ENCODE results near the gene HCRTR1.

Gene HCRTR1

DNA sequence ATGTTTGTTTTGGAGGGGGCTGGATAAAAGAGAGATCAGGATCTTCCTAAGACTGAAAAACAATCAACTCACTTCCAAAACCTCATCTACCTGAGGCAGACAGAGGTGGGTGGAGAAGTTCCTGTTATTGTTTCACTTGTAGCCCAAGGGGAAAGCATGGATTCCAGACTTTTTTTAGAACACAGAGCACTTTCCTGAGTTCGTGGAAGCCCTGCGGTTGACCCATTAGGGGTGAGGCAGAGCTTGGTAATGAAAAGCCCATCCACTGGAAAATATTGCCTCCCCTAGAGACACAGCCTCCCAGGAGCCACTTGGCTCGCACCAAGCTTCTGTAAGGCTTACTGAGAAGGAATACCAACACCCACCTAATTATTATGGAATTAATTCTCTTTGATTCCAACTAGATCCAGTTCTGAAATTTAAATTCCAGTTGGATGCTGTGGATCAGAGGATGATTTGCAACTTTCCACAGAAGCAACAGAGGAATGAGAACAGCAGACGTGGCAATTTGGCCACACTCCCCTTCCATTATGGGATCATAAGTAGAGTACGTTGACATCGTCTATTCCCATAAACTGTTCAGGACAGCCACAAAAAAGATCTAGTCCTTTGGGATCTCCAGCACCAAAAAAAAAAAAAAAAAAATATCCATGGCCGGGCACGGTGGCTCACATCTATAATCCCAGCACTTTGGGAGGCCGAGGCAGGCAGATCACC, 31.3 kb downstream of the HCRTR1 start:
- no peaks in the 10 kb centered on the region for H3K36me3 ChIP-seq (ENCODE audit: insufficient read depth, low read length)
- peaks cover 3% of the 10 kb centered on the region for H3K27me3 ChIP-seq (ENCODE audit: insufficient read depth, low read length)
- no peak overlapping the region for H3K4me3 ChIP-seq (ENCODE audit: low read length)
- no peak overlapping the region for H2AFZ ChIP-seq (ENCODE audit: low read depth, low read length)
- peaks cover 7% of the 10 kb centered on the region for H3K4me1 ChIP-seq (ENCODE audit: insufficient read depth, low read length)
- no peaks in the 10 kb centered on the region for H3K9me3 ChIP-seq (ENCODE audit: low read length)

GRCh38 chr1:31650161-31651088, 32.9 kb downstream of the HCRTR1 start:
- no peaks in the 10 kb centered on the region for H3K9me3 ChIP-seq (ENCODE audit: low read length)
- H3K4me3 ChIP-seq (ENCODE audit: low read length), result no peak overlapping the region
- H2AFZ ChIP-seq (ENCODE audit: low read depth, low read length), result no peak overlapping the region
- H3K27me3 ChIP-seq (ENCODE audit: insufficient read depth, low read length), result peaks cover 3% of the 10 kb centered on the region
- peaks cover 2% of the 10 kb centered on the region for H3K4me1 ChIP-seq (ENCODE audit: insufficient read depth, low read length)
- H3K36me3 ChIP-seq (ENCODE audit: insufficient read depth, low read length), result no peaks in the 10 kb centered on the region

DNA sequence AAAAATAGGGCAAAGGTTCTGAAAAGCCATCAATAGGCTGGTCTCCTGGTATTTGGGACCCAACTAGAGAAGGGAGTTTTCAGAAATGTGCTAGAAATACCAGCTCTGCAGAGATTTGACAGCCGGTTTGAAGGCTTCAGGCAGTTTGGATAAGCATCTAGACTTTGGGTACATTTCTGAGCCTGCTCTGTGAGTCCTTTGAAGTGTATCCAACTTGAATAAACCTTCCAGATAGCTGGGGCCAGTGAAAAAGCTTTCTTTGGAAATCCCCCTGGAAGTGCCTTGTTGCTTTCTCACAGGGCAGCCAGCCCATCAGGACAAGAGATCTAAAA, 33.6 kb downstream of the HCRTR1 start:
- H2AFZ ChIP-seq (ENCODE audit: low read depth, low read length), result no peak overlapping the region
- no peaks in the 10 kb centered on the region for H3K9me3 ChIP-seq (ENCODE audit: low read length)
- H3K27me3 ChIP-seq (ENCODE audit: insufficient read depth, low read length), result peaks cover 3% of the 10 kb centered on the region
- no peak overlapping the region for H3K4me3 ChIP-seq (ENCODE audit: low read length)
- H3K36me3 ChIP-seq (ENCODE audit: insufficient read depth, low read length), result no peaks in the 10 kb centered on the region
- H3K4me1 ChIP-seq (ENCODE audit: insufficient read depth, low read length), result no peaks in the 10 kb centered on the region

DNA sequence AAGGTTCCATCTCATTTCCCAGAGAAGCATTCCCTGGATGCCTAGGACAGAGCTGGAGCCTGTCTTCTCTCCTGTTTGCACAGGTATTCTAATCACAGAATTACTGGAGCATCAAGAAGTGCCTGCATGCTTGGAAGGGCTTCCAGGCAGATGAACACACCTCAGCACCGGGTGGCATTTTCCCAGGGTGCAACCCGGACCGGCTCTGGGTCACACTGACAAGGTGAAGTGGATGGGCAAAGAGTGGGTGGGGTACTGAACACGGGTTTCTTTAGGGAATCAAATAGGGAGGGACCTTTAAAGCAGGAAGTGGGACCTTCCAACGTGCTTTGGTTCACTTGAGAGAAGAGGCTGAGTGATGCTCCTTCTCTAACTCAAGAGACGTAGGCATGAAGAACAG, 34.3 kb downstream of the HCRTR1 start:
- peaks cover 8% of the 10 kb centered on the region for H3K27me3 ChIP-seq (ENCODE audit: insufficient read depth, low read length)
- H2AFZ ChIP-seq (ENCODE audit: low read depth, low read length), result no peak overlapping the region
- H3K36me3 ChIP-seq (ENCODE audit: insufficient read depth, low read length), result no peaks in the 10 kb centered on the region
- H3K9me3 ChIP-seq (ENCODE audit: low read length), result no peaks in the 10 kb centered on the region
- H3K4me1 ChIP-seq (ENCODE audit: insufficient read depth, low read length), result no peaks in the 10 kb centered on the region
- no peak overlapping the region for H3K4me3 ChIP-seq (ENCODE audit: low read length)

DNA sequence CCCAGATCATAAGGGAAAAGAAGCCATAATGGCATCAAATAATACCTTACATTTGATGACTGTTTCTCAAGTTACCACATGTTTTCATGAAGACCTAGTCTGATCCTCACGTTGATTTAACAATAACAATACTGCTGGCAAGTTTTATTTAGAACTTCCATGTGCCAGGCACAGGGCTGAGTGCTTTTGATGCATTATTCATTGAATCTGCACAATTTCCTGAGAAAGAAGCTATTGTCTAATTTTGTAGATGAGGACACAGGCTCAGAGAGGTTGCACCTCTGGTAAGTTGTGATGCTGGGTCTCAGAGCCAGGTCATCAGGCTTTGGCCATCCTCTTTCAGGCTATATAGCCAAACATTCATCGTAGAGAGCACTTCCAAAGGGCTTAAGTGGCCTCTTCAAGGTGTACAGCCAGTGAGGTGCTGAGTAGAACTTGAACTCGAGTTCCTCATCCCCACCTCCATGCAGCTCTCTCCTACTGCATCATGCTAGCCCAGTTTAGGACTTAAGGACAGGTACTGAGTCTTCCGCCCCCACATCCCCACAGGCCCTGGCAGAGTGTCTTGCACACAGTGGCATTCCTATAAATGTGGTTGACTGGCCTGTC, 35.5 kb downstream of the HCRTR1 start:
- H3K9me3 ChIP-seq (ENCODE audit: low read length), result no peaks in the 10 kb centered on the region
- H3K36me3 ChIP-seq (ENCODE audit: insufficient read depth, low read length), result no peaks in the 10 kb centered on the region
- H2AFZ ChIP-seq (ENCODE audit: low read depth, low read length), result no peak overlapping the region
- H3K4me1 ChIP-seq (ENCODE audit: insufficient read depth, low read length), result no peaks in the 10 kb centered on the region
- no peak overlapping the region for H3K4me3 ChIP-seq (ENCODE audit: low read length)
- peaks cover 11% of the 10 kb centered on the region for H3K27me3 ChIP-seq (ENCODE audit: insufficient read depth, low read length)

DNA sequence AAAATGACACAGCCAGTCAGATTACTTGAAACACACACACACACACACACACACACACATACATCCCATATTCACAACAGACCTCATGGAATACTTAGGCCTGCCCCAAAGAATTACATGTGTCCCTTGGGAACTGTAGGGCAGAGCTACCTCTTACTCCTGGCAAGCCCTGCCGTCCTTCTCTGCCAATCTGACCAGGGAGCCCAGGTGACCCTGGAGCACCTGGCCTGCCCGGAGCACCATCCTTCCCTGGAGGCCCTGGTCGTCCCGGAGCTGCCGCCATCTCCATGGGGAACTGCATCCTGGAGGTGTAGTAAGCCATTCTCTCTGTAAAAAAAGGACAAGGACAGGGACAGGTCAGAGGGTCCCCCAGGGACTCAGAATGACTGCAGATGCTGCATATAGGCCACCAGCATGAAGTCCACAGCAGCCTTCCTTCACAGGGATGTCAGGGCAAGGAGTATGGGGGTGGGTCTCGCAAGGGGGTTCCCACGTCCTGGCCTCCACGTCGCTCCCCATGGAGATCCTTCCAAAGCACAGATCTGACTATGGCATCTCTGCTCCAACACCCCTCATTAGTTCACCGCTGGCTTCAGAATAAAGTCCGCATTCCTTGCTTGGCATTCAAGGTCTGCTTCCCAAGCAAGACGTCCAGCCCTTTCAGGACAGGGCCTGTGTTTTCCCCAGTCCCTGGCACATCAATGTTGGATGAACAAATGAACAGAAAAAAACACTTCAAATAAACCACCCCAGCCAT, 36.4 kb downstream of the HCRTR1 start:
- peaks cover 11% of the 10 kb centered on the region for H3K27me3 ChIP-seq (ENCODE audit: insufficient read depth, low read length)
- H3K4me3 ChIP-seq (ENCODE audit: low read length), result no peak overlapping the region
- no peak overlapping the region for H2AFZ ChIP-seq (ENCODE audit: low read depth, low read length)

GRCh38 chr1:31654474-31654776, 36.9 kb downstream of the HCRTR1 start:
- H3K36me3 ChIP-seq (ENCODE audit: insufficient read depth, low read length), result no peaks in the 10 kb centered on the region
- no peak overlapping the region for H2AFZ ChIP-seq (ENCODE audit: low read depth, low read length)
- H3K9me3 ChIP-seq (ENCODE audit: low read length), result no peaks in the 10 kb centered on the region
- H3K4me1 ChIP-seq (ENCODE audit: insufficient read depth, low read length), result no peaks in the 10 kb centered on the region
- peaks cover 11% of the 10 kb centered on the region for H3K27me3 ChIP-seq (ENCODE audit: insufficient read depth, low read length)
- H3K4me3 ChIP-seq (ENCODE audit: low read length), result no peak overlapping the region

More for the DNA sequence above, 36.4 kb downstream of the HCRTR1 start:
- Histone ChIP-seq H3K4me1 (ENCODE audit: insufficient read depth, low read length) (no peaks in the 10 kb centered on the region), H3K9me3 (ENCODE audit: low read length) (no peaks in the 10 kb centered on the region), H3K36me3 (ENCODE audit: insufficient read depth, low read length) (no peaks in the 10 kb centered on the region)

DNA sequence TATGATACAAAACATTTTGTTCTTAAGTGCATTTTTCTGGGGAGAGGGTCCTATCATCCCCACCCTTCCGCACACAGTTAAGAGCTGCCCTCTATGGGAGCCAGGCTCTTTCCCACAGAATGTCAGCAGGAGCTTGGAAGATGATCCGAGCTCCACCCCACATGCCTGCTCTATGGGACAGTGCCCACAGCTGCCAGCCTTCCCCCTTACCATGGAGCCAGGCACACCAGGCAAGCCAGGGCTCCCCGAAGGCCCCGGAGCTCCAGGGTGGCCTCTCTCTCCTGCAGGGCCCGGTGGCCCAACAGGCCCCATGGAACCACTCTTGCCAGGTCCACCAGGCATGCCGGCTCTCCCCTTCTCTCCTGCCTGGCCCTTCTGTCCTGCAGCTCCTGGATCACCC, 37.6 kb downstream of the HCRTR1 start:
- Histone ChIP-seq H2AFZ (ENCODE audit: low read depth, low read length) (no peak overlapping the region), H3K36me3 (ENCODE audit: insufficient read depth, low read length) (no peaks in the 10 kb centered on the region), H3K4me1 (ENCODE audit: insufficient read depth, low read length) (no peaks in the 10 kb centered on the region), H3K4me3 (ENCODE audit: low read length) (no peak overlapping the region), H3K27me3 (ENCODE audit: insufficient read depth, low read length) (peaks cover 11% of the 10 kb centered on the region), H3K9me3 (ENCODE audit: low read length) (no peaks in the 10 kb centered on the region)

GRCh38 chr1:31655756-31656155, 38.3 kb downstream of the HCRTR1 start:
- H3K27me3 ChIP-seq (ENCODE audit: insufficient read depth, low read length), result peaks cover 11% of the 10 kb centered on the region

GRCh38 chr1:31657020-31657804, 39.7 kb downstream of the HCRTR1 start:
- H3K9me3 ChIP-seq (ENCODE audit: low read length), result no peaks in the 10 kb centered on the region
- no peaks in the 10 kb centered on the region for H3K36me3 ChIP-seq (ENCODE audit: insufficient read depth, low read length)
- H3K4me3 ChIP-seq (ENCODE audit: low read length), result no peak overlapping the region
- peaks cover 18% of the 10 kb centered on the region for H3K27me3 ChIP-seq (ENCODE audit: insufficient read depth, low read length)
- no peaks in the 10 kb centered on the region for H3K4me1 ChIP-seq (ENCODE audit: insufficient read depth, low read length)
- no peak overlapping the region for H2AFZ ChIP-seq (ENCODE audit: low read depth, low read length)

More at GRCh38 chr1:31655756-31656155, 38.3 kb downstream of the HCRTR1 start:
- Histone ChIP-seq H3K4me1 (ENCODE audit: insufficient read depth, low read length) (no peaks in the 10 kb centered on the region), H3K4me3 (ENCODE audit: low read length) (no peak overlapping the region), H3K9me3 (ENCODE audit: low read length) (no peaks in the 10 kb centered on the region), H3K36me3 (ENCODE audit: insufficient read depth, low read length) (no peaks in the 10 kb centered on the region), H2AFZ (ENCODE audit: low read depth, low read length) (no peak overlapping the region)

DNA sequence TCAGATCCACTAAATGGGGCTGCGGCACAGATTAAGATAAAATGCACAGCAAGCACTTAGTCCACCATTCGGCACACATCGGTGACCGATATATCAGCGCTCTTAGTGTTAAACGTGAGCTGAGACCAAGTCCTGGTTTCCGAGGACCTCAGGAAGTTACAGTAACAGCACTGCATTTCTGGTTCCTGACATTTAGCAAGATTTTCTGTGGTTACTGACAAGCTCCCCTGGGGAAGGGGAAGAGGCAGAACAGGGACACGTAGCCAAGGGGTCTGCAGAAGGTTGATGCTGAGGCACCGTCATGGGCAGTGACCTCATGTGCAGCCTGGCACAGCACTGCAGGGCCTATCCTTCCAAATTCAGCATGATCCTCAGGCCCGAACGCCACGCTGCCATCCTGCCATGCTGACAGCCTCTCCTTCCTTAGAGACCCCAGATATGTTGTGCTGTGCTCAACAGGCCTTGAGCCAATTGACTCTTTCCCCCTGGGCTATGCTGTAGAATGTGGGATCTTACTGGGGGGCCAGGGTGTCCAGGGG, 40.6 kb downstream of the HCRTR1 start:
- Histone ChIP-seq H3K9me3 (ENCODE audit: low read length) (no peaks in the 10 kb centered on the region), H3K27me3 (ENCODE audit: insufficient read depth, low read length) (peaks cover 17% of the 10 kb centered on the region), H3K4me1 (ENCODE audit: insufficient read depth, low read length) (no peaks in the 10 kb centered on the region), H2AFZ (ENCODE audit: low read depth, low read length) (no peak overlapping the region), H3K36me3 (ENCODE audit: insufficient read depth, low read length) (no peaks in the 10 kb centered on the region), H3K4me3 (ENCODE audit: low read length) (no peak overlapping the region)

DNA sequence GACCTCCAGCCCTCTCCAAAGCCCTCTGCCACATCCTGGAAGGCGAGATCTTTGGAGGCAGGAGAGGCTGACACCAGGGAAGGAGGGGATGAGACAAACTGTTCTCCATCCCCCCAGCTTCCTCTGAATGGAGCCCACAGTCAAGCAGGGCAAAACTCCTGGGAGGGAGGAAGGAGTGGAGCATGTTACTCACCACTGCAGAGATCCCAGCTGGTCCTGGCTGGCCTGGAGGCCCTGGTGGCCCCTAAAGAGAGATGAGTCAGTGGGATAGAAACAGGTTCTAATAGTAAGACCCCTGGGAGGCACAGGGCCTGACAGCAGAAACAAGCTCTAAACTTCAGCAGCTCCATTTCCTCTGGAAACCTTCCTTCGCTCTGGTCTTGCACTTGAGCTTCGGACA, 41.2 kb downstream of the HCRTR1 start:
- no peak overlapping the region for H2AFZ ChIP-seq (ENCODE audit: low read depth, low read length)
- H3K9me3 ChIP-seq (ENCODE audit: low read length), result no peaks in the 10 kb centered on the region
- H3K27me3 ChIP-seq (ENCODE audit: insufficient read depth, low read length), result peaks cover 15% of the 10 kb centered on the region
- H3K4me3 ChIP-seq (ENCODE audit: low read length), result no peak overlapping the region
- H3K4me1 ChIP-seq (ENCODE audit: insufficient read depth, low read length), result no peaks in the 10 kb centered on the region
- H3K36me3 ChIP-seq (ENCODE audit: insufficient read depth, low read length), result no peaks in the 10 kb centered on the region
